ENCODE data around the gene ALS2CL. TPM values are rescaled to one million over a fixed set of nuclear protein-coding genes. Genes with fewer than 3 reads are reported as not detected.

ALS2CL gene
- total and polyA plus RNA-seq, 2 donors (not counting 3 experiments of a cell fraction or from before 2014, with no cell fraction given) = 7.8 to 10.1 TPM

- no peaks in the 10 kb centered on the region for H3K9me1 ChIP-seq (replicated peaks; ENCODE audit: control insufficient read depth, extremely low read depth, insufficient read depth, low read length)
- CTCF ChIA-PET = interaction anchor here (0.9 to 8.2 kb wide), 3 partner anchors 127 to 138 kb away, joined by 3 to 260 read pairs (median 4); no protein-coding TSS in a partner anchor
- no peak overlapping the region for H2AFZ ChIP-seq (ENCODE audit: low read depth, low read length)
- no peaks in the 10 kb centered on the region for H4K20me1 ChIP-seq (replicated peaks; ENCODE audit: control insufficient read depth, extremely low read depth, insufficient read depth, low read length)
- peaks cover 9% of the 10 kb centered on the region for H3K4me1 ChIP-seq (ENCODE audit: control insufficient read depth, extremely low read depth, insufficient read depth, low read length)
- no peak overlapping the region for H3K9ac ChIP-seq (replicated peaks; ENCODE audit: extremely low read depth, insufficient read depth, low read length)
- H3K27ac ChIP-seq (ENCODE audit: insufficient read depth, low read depth, low read length) = no peak overlapping the region
- intact Hi-C loops (cut with micrococcal nuclease) (no loop called here), dilution Hi-C loops (cut with MboI; ENCODE audit: extremely low pct_ligation_motif_present, low sequenced_read_pairs) (no loop called here)
- H3K4me2 ChIP-seq (ENCODE audit: insufficient read depth, low read length) = no peak overlapping the region
- H3K9me3 ChIP-seq (replicated peaks; ENCODE audit: control insufficient read depth, insufficient read depth, low read length) = no peaks in the 10 kb centered on the region
- no TSS peak for BruUV-seq (replicated peaks)
- no peak for DNase-seq (ENCODE audit: low read depth, low spot score)
- no peaks in the 10 kb centered on the region for H3K79me2 ChIP-seq (ENCODE audit: control insufficient read depth, insufficient read depth, low read length)
- POLR2A ChIA-PET = no interaction called here
- H3K27me3 ChIP-seq (ENCODE audit: control insufficient read depth in 2 of 2, insufficient read depth in 2 of 2, low read length in 2 of 2) = peaks cover 6 to 10% of the 10 kb centered on the region in 2 experiments
- no peak overlapping the region for H3K4me3 ChIP-seq (replicated peaks in 1 of 3; ENCODE audit: insufficient read depth in 1 of 3, low read depth in 1 of 3, low read length in 3 of 3)
- FAIRE-seq = no peak
- TF ChIP-seq MAX (IDR thresholded peaks at IDR 0.05; ENCODE audit: insufficient read depth, insufficient read length) (no peak), GATA2 (IDR thresholded peaks at IDR 0.05; ENCODE audit: insufficient read depth, insufficient read length, low read depth, low read length) (no peak), POLR2A (IDR thresholded peaks at IDR 0.05; ENCODE audit: low read depth, low read length) (no peak), MYC (IDR thresholded peaks at IDR 0.05; ENCODE audit: low read depth, low read length) (no peak), EZH2 (IDR thresholded peaks at IDR 0.05; ENCODE audit: borderline replicate concordance, low read depth, low read length, severe bottlenecking) (no peak), JUN (IDR thresholded peaks at IDR 0.05; ENCODE audit: borderline replicate concordance, insufficient read depth, insufficient read length, low read depth) (no peak), FOS (IDR thresholded peaks at IDR 0.05; ENCODE audit: borderline replicate concordance, insufficient read depth, low read length) (no peak), CTCF (IDR thresholded peaks at IDR 0.05; ENCODE audit: extremely low read depth in 1 of 2, insufficient read depth in 1 of 2, low read depth in 1 of 2, low read length in 2 of 2) (no peak), POLR2AphosphoS5 (IDR thresholded peaks at IDR 0.05; ENCODE audit: insufficient read depth, low read depth, low read length) (no peak)
- H3K36me3 ChIP-seq (ENCODE audit: control insufficient read depth in 2 of 2, extremely low read depth in 1 of 2, insufficient read depth in 2 of 2, low read length in 2 of 2) = no peaks in the 10 kb centered on the region
Measured at GRCh38 chr3:46627078-46627477, 66.4 kb downstream of the ALS2CL start.

Measured in endothelial cell of umbilical vein (primary cell).